A549 (cell line): ENCODE measurements around the gene CCDC43.

Experiments
- CBX8 ChIP-seq: fragments of 200-600 bp; sonication (generic); IDR thresholded peaks from 2 replicates; pipeline ENCODE4 v1.6.1; 2016
- CEBPB ChIP-seq, 2 experiments: fragments of >200 bp in 1 of 2; sonication (Bioruptor Twin) in 1 of 2; formaldehyde crosslinking in 1 of 2; IDR thresholded peaks; 2 replicates each; pipeline ENCODE4 v1.6.1; 2012 to 2016
- CTCF ChIP-seq: fragments of >200 bp; sonication (Bioruptor Twin); formaldehyde crosslinking; IDR thresholded peaks from 3 replicates; pipeline ENCODE4 v1.5.1; 2016
- EP300 ChIP-seq, 2 experiments: fragments of >200 bp; sonication (Bioruptor Twin); formaldehyde crosslinking; IDR thresholded peaks; 2 replicates in 1 of 2; 3 replicates in 1 of 2; pipeline ENCODE4 v1.6.1; 2016 to 2017
- KDM1A ChIP-seq: fragments of 200-600 bp; sonication (generic); IDR thresholded peaks from 2 replicates; pipeline ENCODE4 v1.6.1; 2016; ENCODE audit warnings: low read depth, mild to moderate bottlenecking
- KDM5A ChIP-seq: fragments of 200-600 bp; sonication (generic); IDR thresholded peaks from 2 replicates; pipeline ENCODE4 v1.6.1; 2016; ENCODE audit warnings: antibody characterized with exemption, mild to moderate bottlenecking
- POLR2A ChIP-seq: IDR thresholded peaks from 2 replicates; pipeline ENCODE4 v1.6.1; 2012; ENCODE audit warnings: mild to moderate bottlenecking, low read length
- RAD21 ChIP-seq, 2 experiments: fragments of >200 bp in 1 of 2; sonication (Bioruptor Twin) in 1 of 2; formaldehyde crosslinking in 1 of 2; IDR thresholded peaks in 1 of 2; conservative IDR thresholded peaks in 1 of 2; 2 replicates in 1 of 2; 3 replicates in 1 of 2; pipeline ENCODE4 v1.6.1; 2012 to 2018; ENCODE audit warnings: inconsistent platforms in 1 of 2
- RARB ChIP-seq: fragments of 250-450 bp; sonication (Bioruptor Pico); IDR thresholded peaks from 2 replicates; pipeline ENCODE4 v1.8.0; 2021; ENCODE audit warnings: mild to moderate bottlenecking, moderate library complexity
- SMC3 ChIP-seq: fragments of >200 bp; sonication (Bioruptor Twin); formaldehyde crosslinking; IDR thresholded peaks from 3 replicates; pipeline ENCODE4 v1.6.1; 2018; ENCODE audit warnings: inconsistent platforms

- no peak for TF ChIP-seq CEBPB (IDR thresholded peaks at IDR 0.05)
- no peak for TF ChIP-seq POLR2A
- TF ChIP-seq EP300 (IDR thresholded peaks at IDR 0.05), result no peak
- TF ChIP-seq SMC3, result no peak
- TF ChIP-seq CTCF, result no peak
- TF ChIP-seq KDM1A, result no peak
- no peak for TF ChIP-seq KDM5A
- no peak for TF ChIP-seq RARB (CRISPR knock-in tag)
- TF ChIP-seq CBX8, result no peak
- TF ChIP-seq RAD21 (conservative IDR thresholded peaks at IDR 0.05 in 1 of 2, IDR thresholded peaks at IDR 0.05 in 1 of 2), result no peak
Observed at GRCh38 chr17:44653954-44654353, 35.6 kb downstream of the CCDC43 start.
